Endothelial cell of umbilical vein (primary cell): ENCODE data around the gene CLEC4A. TPM values are rescaled to one million over a fixed set of nuclear protein-coding genes. Genes with fewer than 3 reads are reported as not detected.

Experiments used
- BruUV-seq: library from RNA; stranded (reverse); fragments of 400-500 nt; replicated peaks from 2 replicates; lab custom pipeline; 2021; lab: Mats Ljungman, UMichigan
- CTCF ChIA-PET: fragments of 300-600, 350-600 bp; sonication (Branson Sonifier 250); formaldehyde crosslinking; loops from one replicate; lab custom pipeline; 2021; ENCODE audit warnings: antibody characterized with exemption, inconsistent platforms; lab: Charles Lee
- POLR2A ChIA-PET: fragments of 300-600, 350-600 bp; sonication (Branson Sonifier 250); formaldehyde crosslinking; loops from one replicate; lab custom pipeline; 2021; ENCODE audit warnings: antibody characterized with exemption, inconsistent platforms; lab: Charles Lee
- DNase-seq: peaks from one replicate; pipeline ENCODE4 v3.0.0-alpha.2; 2011; ENCODE audit warnings: low read depth, low spot score
- FAIRE-seq: peaks from 2 replicates; lab custom pipeline; 2011; peaks lifted over from hg19 to GRCh38; lab: Jason Lieb, UNC
- H2AFZ ChIP-seq: 2 replicates; pipeline ENCODE4 v1.6.0; 2012; ENCODE audit warnings: low read depth, low read length, control low read depth, inconsistent platforms
- H3K27ac ChIP-seq: 2 replicates; pipeline ENCODE4 v1.5.1; 2011; ENCODE audit warnings: low read depth, mild to moderate bottlenecking, control low read depth, low read length, moderate library complexity; ENCODE audit not compliant: insufficient read depth
- H3K27me3 ChIP-seq, 2 experiments: 2 replicates each; pipeline versions ENCODE4 v1.6.0 to v1.6.1; 2011; ENCODE audit warnings: low read length in 2 of 2, mixed read lengths in 1 of 2; ENCODE audit not compliant: control insufficient read depth in 2 of 2, insufficient read depth in 2 of 2
- H3K36me3 ChIP-seq, 2 experiments: 2 replicates in 1 of 2; 3 replicates in 1 of 2; pipeline ENCODE4 v1.5.1; 2011; ENCODE audit warnings: low read length in 2 of 2, mild to moderate bottlenecking in 1 of 2, moderate library complexity in 1 of 2; ENCODE audit not compliant: control insufficient read depth in 2 of 2, insufficient read depth in 2 of 2; ENCODE audit errors: extremely low read depth in 1 of 2
- H3K4me1 ChIP-seq: 3 replicates; pipeline ENCODE4 v1.5.1; 2011; ENCODE audit warnings: mild to moderate bottlenecking, low read length; ENCODE audit not compliant: control insufficient read depth, insufficient read depth; ENCODE audit errors: extremely low read depth
- H3K4me2 ChIP-seq: 2 replicates; pipeline ENCODE4 v1.6.1; 2011; ENCODE audit warnings: low read length, control low read depth, mixed read lengths; ENCODE audit not compliant: insufficient read depth
- H3K4me3 ChIP-seq, 3 experiments: fragments of 200-600 bp in 1 of 3; sonication (generic), shearing (Covaris generic) in 1 of 3; replicated peaks in 1 of 3; 2 replicates each; pipeline ENCODE4 v1.5.1; 2011 to 2016; ENCODE audit warnings: control low read depth in 3 of 3, low read length in 3 of 3, mild to moderate bottlenecking in 2 of 3, inconsistent platforms in 1 of 3, low read depth in 1 of 3, moderate library complexity in 1 of 3; ENCODE audit not compliant: insufficient read depth in 1 of 3
- H3K79me2 ChIP-seq: 2 replicates; pipeline ENCODE4 v1.6.0; 2012; ENCODE audit warnings: low read length, inconsistent platforms; ENCODE audit not compliant: control insufficient read depth, insufficient read depth
- H3K9ac ChIP-seq: replicated peaks from 2 replicates; pipeline ENCODE3; 2011; ENCODE audit warnings: low read length, control low read depth; ENCODE audit not compliant: insufficient read depth; ENCODE audit errors: extremely low read depth
- H3K9me1 ChIP-seq: replicated peaks from 3 replicates; pipeline ENCODE4 v1.6.0; 2011; ENCODE audit warnings: mild to moderate bottlenecking, low read length; ENCODE audit not compliant: control insufficient read depth, insufficient read depth; ENCODE audit errors: extremely low read depth
- H3K9me3 ChIP-seq: replicated peaks from 2 replicates; pipeline ENCODE4 v1.5.1; 2012; ENCODE audit warnings: low read length, inconsistent platforms; ENCODE audit not compliant: control insufficient read depth, insufficient read depth
- H4K20me1 ChIP-seq: replicated peaks from 2 replicates; pipeline ENCODE3; 2011; ENCODE audit warnings: mild to moderate bottlenecking, low read length; ENCODE audit not compliant: control insufficient read depth, insufficient read depth; ENCODE audit errors: extremely low read depth
- EZH2 ChIP-seq: IDR thresholded peaks from 2 replicates; pipeline ENCODE4 v1.6.1; 2012; ENCODE audit warnings: borderline replicate concordance, low read depth, mild to moderate bottlenecking, moderate library complexity, low read length, inconsistent platforms; ENCODE audit not compliant: severe bottlenecking
- FOS ChIP-seq: IDR thresholded peaks from 2 replicates; pipeline ENCODE4 v1.6.1; 2011; ENCODE audit warnings: mild to moderate bottlenecking, low read length, moderate library complexity, borderline replicate concordance; ENCODE audit not compliant: insufficient read depth
- GATA2 ChIP-seq: IDR thresholded peaks from 2 replicates; pipeline ENCODE4 v1.7.0; 2011; ENCODE audit warnings: low read depth, mild to moderate bottlenecking, moderate library complexity, mixed read lengths, low read length; ENCODE audit not compliant: insufficient read length, insufficient read depth
- JUN ChIP-seq: IDR thresholded peaks from 2 replicates; pipeline ENCODE4 v1.6.1; 2011; ENCODE audit warnings: borderline replicate concordance, low read depth; ENCODE audit not compliant: insufficient read length, insufficient read depth
- MYC ChIP-seq: IDR thresholded peaks from one replicate; pipeline ENCODE4 v1.6.1; 2011; ENCODE audit warnings: mild to moderate bottlenecking, low read depth, low read length
- POLR2A ChIP-seq: IDR thresholded peaks from 2 replicates; pipeline ENCODE4 v1.6.1; 2012; ENCODE audit warnings: low read depth, mild to moderate bottlenecking, control low read depth, low read length
- POLR2AphosphoS5 ChIP-seq: IDR thresholded peaks from 2 replicates; pipeline ENCODE4 v1.6.1; 2012; ENCODE audit warnings: low read depth, mild to moderate bottlenecking, control low read depth, low read length, moderate library complexity; ENCODE audit not compliant: insufficient read depth
- dilution Hi-C: fragments of 300-500 bp; cut with MboI; formaldehyde crosslinking; loops from one replicate; pipeline ENCODE4 v1.15.0; 2019; ENCODE audit warnings: low sequenced_read_pairs; ENCODE audit not compliant: extremely low pct_ligation_motif_present
- intact Hi-C: fragments of 100-400 bp; cut with micrococcal nuclease; formaldehyde crosslinking; loops from one replicate; pipeline ENCODE4 v1.10.0; 2022
- polyA plus RNA-seq, 4 experiments: library from polyadenylated mRNA; depleted of rRNA in 3 of 4; stranded (reverse) in 3 of 4; unstranded in 1 of 4; fragments of >200 nt; gene quantifications; 2 replicates each; pipeline versions ENCODE4 v1.2.1 to v1.2.3, GENCODE V29; 2011 to 2012; ENCODE audit warnings: missing spikeins in 1 of 4
- total RNA-seq: library from RNA; stranded (reverse); gene quantifications from 2 replicates; pipeline ENCODE4 v1.2.3, GENCODE V29; 2021
- TF ChIP-seq, protein P1 (sequence below): IDR thresholded peaks from 2 replicates; pipeline ENCODE4 v1.6.1; 2011; ENCODE audit not compliant: insufficient read depth, insufficient read length
- TF ChIP-seq, protein P2 (sequence below), 2 donors: IDR thresholded peaks; 1 replicate in 1 of 2; 2 replicates in 1 of 2; pipeline ENCODE4 v1.5.1; 2011; ENCODE audit warnings: low read length in 2 of 2, mild to moderate bottlenecking in 2 of 2, moderate library complexity in 2 of 2, control low read depth in 1 of 2, inconsistent platforms in 1 of 2, low read depth in 1 of 2; ENCODE audit not compliant: insufficient read depth in 1 of 2; ENCODE audit errors: extremely low read depth in 1 of 2

Gene CLEC4A
- total and polyA plus RNA-seq, 2 donors (not counting 3 experiments of a cell fraction or from before 2014, with no cell fraction given) = 0.52 to 0.86 TPM

DNA sequence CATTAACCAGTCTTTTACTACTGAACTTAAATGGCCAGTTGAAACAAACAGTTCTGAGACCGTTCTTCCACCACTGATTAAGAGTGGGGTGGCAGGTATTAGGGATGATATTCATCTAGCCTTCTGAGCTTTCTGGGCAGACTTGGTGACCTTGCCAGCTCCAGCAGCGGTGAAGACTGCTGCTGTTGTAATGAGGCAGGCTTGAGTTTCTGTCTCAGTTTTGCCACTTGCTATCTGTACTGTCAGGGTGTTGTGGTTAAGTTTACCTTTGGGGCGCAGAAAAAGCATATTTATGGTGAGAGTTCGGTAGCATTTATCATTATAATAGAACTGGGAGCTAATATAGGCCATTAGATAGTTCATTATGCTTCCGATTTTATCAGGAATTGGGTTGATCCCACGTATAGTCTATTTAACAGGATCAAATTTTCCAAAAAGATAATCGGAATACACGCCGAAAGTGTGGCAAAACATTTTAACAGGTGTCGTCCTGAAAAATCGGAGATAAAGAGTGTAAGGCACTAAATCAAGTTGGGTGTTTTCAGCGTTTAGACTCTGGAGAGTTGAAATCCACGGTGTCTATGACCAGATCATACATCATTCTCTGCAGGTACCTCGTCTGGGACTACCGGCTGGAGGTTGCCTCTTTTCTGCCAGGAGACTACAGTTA lies 42.0 kb upstream of the CLEC4A start:
- H2AFZ ChIP-seq = peak overlapping the region; percentile 99
- POLR2A ChIA-PET = no interaction called here
- H3K27ac ChIP-seq = peak overlapping the region; percentile 85
- no peaks in the 10 kb centered on the region for H4K20me1 ChIP-seq
- H3K27me3 ChIP-seq = no peaks in the 10 kb centered on the region
- intact Hi-C loops = no loop called here
- H3K4me2 ChIP-seq = peak overlapping the region; percentile 88
- H3K4me1 ChIP-seq = peaks cover 22% of the 10 kb centered on the region
- no peaks in the 10 kb centered on the region for H3K36me3 ChIP-seq
- dilution Hi-C loops = no loop called here
- H3K9me1 ChIP-seq = no peaks in the 10 kb centered on the region
- CTCF ChIA-PET = interaction anchor here (1.0 to 8.9 kb wide), 2 partner anchors 35 to 44 kb away, joined by 3 to 254 read pairs; no protein-coding TSS in a partner anchor
- H3K4me3 ChIP-seq = peak overlapping the region; percentile 74 to 93 (median 82)
- no peaks in the 10 kb centered on the region for H3K9me3 ChIP-seq
- FAIRE-seq = no peak
- H3K79me2 ChIP-seq = peaks cover 35% of the 10 kb centered on the region
- H3K9ac ChIP-seq = peak overlapping the region; percentile 90
- TSS peak; percentile 95 for BruUV-seq
- TF ChIP-seq EZH2 (no peak), POLR2AphosphoS5 (no peak), MYC (no peak), POLR2A (no peak), GATA2 (no peak), FOS (no peak), JUN (no peak)
- TF ChIP-seq, protein P1, sequence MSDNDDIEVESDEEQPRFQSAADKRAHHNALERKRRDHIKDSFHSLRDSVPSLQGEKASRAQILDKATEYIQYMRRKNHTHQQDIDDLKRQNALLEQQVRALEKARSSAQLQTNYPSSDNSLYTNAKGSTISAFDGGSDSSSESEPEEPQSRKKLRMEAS = no peak
- TF ChIP-seq, protein P2, sequence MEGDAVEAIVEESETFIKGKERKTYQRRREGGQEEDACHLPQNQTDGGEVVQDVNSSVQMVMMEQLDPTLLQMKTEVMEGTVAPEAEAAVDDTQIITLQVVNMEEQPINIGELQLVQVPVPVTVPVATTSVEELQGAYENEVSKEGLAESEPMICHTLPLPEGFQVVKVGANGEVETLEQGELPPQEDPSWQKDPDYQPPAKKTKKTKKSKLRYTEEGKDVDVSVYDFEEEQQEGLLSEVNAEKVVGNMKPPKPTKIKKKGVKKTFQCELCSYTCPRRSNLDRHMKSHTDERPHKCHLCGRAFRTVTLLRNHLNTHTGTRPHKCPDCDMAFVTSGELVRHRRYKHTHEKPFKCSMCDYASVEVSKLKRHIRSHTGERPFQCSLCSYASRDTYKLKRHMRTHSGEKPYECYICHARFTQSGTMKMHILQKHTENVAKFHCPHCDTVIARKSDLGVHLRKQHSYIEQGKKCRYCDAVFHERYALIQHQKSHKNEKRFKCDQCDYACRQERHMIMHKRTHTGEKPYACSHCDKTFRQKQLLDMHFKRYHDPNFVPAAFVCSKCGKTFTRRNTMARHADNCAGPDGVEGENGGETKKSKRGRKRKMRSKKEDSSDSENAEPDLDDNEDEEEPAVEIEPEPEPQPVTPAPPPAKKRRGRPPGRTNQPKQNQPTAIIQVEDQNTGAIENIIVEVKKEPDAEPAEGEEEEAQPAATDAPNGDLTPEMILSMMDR (IDR thresholded peaks at IDR 0.05; ENCODE audit: extremely low read depth in 1 of 2, insufficient read depth in 1 of 2, low read depth in 1 of 2, low read length in 2 of 2) = no peak
- DNase-seq = no peak
